ENCODE data around the gene EVI5L. TPM values are rescaled to one million over a fixed set of nuclear protein-coding genes. Genes with fewer than 3 reads are reported as not detected.
"Not testable (repeated sequence)": the region's sequence is repeated elsewhere in the genome, so short reads cannot be mapped to it uniquely, and the experiment has no call there.

The EVI5L gene
- total and polyA plus RNA-seq, 2 donors (not counting 3 experiments of a cell fraction or from before 2014, with no cell fraction given), result 11.9 to 13.5 TPM

DNA sequence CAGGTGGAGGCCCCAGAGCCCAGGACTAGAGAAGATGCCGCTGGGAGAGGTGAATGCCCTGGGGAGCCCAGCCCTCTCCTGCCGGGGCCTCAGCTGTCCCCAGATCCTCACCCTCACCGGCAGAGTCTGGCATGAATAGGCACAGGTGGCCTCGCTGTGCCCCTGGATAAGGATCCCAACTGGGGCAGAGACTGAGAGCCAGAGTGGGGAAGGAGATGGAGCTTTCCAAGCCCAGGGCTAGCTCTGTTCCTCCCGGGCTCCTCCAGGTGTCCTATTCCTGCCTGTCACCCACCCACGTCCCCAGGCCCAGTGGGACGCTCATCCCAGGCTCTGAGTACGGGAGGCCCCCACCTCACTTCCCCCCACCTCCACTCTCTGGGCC is 27.7 kb downstream of the EVI5L start:
- Histone ChIP-seq H4K20me1 (replicated peaks; ENCODE audit: control insufficient read depth, extremely low read depth, insufficient read depth, low read length) (no peaks in the 10 kb centered on the region), H3K9ac (replicated peaks; ENCODE audit: extremely low read depth, insufficient read depth, low read length) (no peak overlapping the region), H3K9me3 (replicated peaks; ENCODE audit: control insufficient read depth, insufficient read depth, low read length) (no peaks in the 10 kb centered on the region), H3K4me1 (ENCODE audit: control insufficient read depth, extremely low read depth, insufficient read depth, low read length) (no peaks in the 10 kb centered on the region), H2AFZ (ENCODE audit: low read depth, low read length) (no peak overlapping the region), H3K79me2 (ENCODE audit: control insufficient read depth, insufficient read depth, low read length) (no peaks in the 10 kb centered on the region), H3K4me2 (ENCODE audit: insufficient read depth, low read length) (no peak overlapping the region), H3K36me3 (ENCODE audit: control insufficient read depth in 2 of 2, extremely low read depth in 1 of 2, insufficient read depth in 2 of 2, low read length in 2 of 2) (no peaks in the 10 kb centered on the region), H3K9me1 (replicated peaks; ENCODE audit: control insufficient read depth, extremely low read depth, insufficient read depth, low read length) (no peaks in the 10 kb centered on the region), H3K4me3 (replicated peaks in 1 of 3; ENCODE audit: insufficient read depth in 1 of 3, low read depth in 1 of 3, low read length in 3 of 3) (no peak overlapping the region), H3K27me3 (ENCODE audit: control insufficient read depth in 2 of 2, insufficient read depth in 2 of 2, low read length in 2 of 2) (peaks cover 0 to 4% of the 10 kb centered on the region in 2 experiments), H3K27ac (ENCODE audit: insufficient read depth, low read depth, low read length) (no peak overlapping the region)
- intact Hi-C loops (cut with micrococcal nuclease) (no loop called here), dilution Hi-C loops (cut with MboI; ENCODE audit: extremely low pct_ligation_motif_present, low sequenced_read_pairs) (no loop called here)
- no TSS peak for BruUV-seq (replicated peaks)
- FAIRE-seq (no peak), DNase-seq (ENCODE audit: low read depth, low spot score) (no peak)
- TF ChIP-seq MYC (IDR thresholded peaks at IDR 0.05; ENCODE audit: low read depth, low read length) (no peak), POLR2A (IDR thresholded peaks at IDR 0.05; ENCODE audit: low read depth, low read length) (no peak)
- POLR2A ChIA-PET, result no interaction called here
- CTCF ChIA-PET, result interaction anchor here (0.9 to 1.5 kb wide), 2 partner anchors 12 to 46 kb away, joined by 3 to 6 read pairs; partner anchors contain the start of gene MAP2K7

DNA sequence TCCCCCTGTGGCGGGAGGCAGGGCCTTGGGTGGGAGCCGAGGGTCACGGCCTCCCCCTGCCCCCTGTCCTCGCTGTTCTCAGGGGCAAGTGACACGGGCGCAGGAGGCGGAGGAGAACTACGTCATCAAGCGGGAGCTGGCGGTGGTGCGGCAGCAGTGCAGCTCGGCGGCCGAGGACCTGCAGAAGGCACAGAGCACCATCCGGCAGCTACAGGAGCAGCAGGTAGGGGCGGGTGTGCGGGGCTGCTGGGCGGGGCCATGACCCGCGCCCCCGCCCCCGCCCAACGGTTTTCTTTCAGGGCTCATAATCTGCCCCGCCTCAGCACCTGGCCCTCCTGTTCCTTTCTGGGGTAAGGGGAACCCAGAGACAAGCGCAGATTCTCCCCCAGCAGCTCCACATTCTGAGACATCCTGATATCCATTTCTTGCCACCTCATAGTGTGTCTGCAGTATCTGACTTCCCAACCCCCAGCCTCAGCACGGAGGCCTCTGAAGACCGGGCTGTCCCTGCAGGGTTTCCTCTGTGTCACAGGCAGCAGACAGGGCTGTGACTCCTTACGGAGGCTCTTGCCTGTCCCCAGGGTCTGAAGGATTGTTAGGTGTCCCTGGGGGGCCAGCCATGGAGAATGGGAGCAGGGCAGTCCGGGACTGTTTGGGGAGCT is 28.2 kb downstream of the EVI5L start:
- POLR2A ChIA-PET, result no interaction called here
- FAIRE-seq (no peak), DNase-seq (ENCODE audit: low read depth, low spot score) (no peak)
- no TSS peak for BruUV-seq (replicated peaks)
- Histone ChIP-seq H3K36me3 (ENCODE audit: control insufficient read depth in 2 of 2, extremely low read depth in 1 of 2, insufficient read depth in 2 of 2, low read length in 2 of 2) (no peaks in the 10 kb centered on the region), H3K9ac (replicated peaks; ENCODE audit: extremely low read depth, insufficient read depth, low read length) (no peak overlapping the region), H3K4me1 (ENCODE audit: control insufficient read depth, extremely low read depth, insufficient read depth, low read length) (no peaks in the 10 kb centered on the region), H3K4me2 (ENCODE audit: insufficient read depth, low read length) (no peak overlapping the region), H3K9me3 (replicated peaks; ENCODE audit: control insufficient read depth, insufficient read depth, low read length) (no peaks in the 10 kb centered on the region), H3K9me1 (replicated peaks; ENCODE audit: control insufficient read depth, extremely low read depth, insufficient read depth, low read length) (no peaks in the 10 kb centered on the region), H3K4me3 (replicated peaks in 1 of 3; ENCODE audit: insufficient read depth in 1 of 3, low read depth in 1 of 3, low read length in 3 of 3) (no peak overlapping the region), H3K27me3 (ENCODE audit: control insufficient read depth in 2 of 2, insufficient read depth in 2 of 2, low read length in 2 of 2) (peaks cover 0 to 6% of the 10 kb centered on the region in 2 experiments), H3K79me2 (ENCODE audit: control insufficient read depth, insufficient read depth, low read length) (no peaks in the 10 kb centered on the region), H3K27ac (ENCODE audit: insufficient read depth, low read depth, low read length) (no peak overlapping the region), H4K20me1 (replicated peaks; ENCODE audit: control insufficient read depth, extremely low read depth, insufficient read depth, low read length) (no peaks in the 10 kb centered on the region), H2AFZ (ENCODE audit: low read depth, low read length) (no peak overlapping the region)
- CTCF ChIA-PET, result interaction anchor here (0.9 to 1.5 kb wide), 2 partner anchors 11 to 45 kb away, joined by 3 to 6 read pairs; partner anchors contain the start of gene MAP2K7
- TF ChIP-seq FOS (IDR thresholded peaks at IDR 0.05; ENCODE audit: borderline replicate concordance, insufficient read depth, low read length) (no peak), JUN (IDR thresholded peaks at IDR 0.05; ENCODE audit: borderline replicate concordance, insufficient read depth, insufficient read length, low read depth) (no peak)
- TF ChIP-seq, protein P1, sequence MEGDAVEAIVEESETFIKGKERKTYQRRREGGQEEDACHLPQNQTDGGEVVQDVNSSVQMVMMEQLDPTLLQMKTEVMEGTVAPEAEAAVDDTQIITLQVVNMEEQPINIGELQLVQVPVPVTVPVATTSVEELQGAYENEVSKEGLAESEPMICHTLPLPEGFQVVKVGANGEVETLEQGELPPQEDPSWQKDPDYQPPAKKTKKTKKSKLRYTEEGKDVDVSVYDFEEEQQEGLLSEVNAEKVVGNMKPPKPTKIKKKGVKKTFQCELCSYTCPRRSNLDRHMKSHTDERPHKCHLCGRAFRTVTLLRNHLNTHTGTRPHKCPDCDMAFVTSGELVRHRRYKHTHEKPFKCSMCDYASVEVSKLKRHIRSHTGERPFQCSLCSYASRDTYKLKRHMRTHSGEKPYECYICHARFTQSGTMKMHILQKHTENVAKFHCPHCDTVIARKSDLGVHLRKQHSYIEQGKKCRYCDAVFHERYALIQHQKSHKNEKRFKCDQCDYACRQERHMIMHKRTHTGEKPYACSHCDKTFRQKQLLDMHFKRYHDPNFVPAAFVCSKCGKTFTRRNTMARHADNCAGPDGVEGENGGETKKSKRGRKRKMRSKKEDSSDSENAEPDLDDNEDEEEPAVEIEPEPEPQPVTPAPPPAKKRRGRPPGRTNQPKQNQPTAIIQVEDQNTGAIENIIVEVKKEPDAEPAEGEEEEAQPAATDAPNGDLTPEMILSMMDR (IDR thresholded peaks at IDR 0.05; ENCODE audit: extremely low read depth in 1 of 2, insufficient read depth in 1 of 2, low read depth in 1 of 2, low read length in 2 of 2), result no peak
- dilution Hi-C loops (cut with MboI; ENCODE audit: extremely low pct_ligation_motif_present, low sequenced_read_pairs) (no loop called here), intact Hi-C loops (cut with micrococcal nuclease) (no loop called here)

DNA sequence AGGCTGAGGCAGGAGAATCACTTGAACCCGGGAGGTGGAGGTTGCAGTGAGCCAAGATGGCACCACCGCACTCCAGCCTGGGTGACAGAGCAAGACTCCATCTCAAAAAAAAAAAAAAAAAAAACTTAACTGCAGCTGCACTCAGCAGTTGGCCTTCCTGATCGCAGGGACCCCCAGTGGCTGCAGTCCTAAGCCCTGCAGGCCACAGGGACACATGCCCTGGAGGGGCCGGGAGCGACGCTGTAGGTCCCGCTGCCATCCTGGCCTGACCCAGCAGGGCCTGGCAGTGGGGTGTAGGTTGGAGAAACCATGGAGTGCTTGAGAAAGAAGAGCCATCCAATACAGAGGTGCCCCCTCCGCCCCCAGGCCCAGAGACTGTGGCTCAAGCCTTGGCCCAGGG is 29.1 kb downstream of the EVI5L start:
- H3K9ac ChIP-seq (replicated peaks; ENCODE audit: extremely low read depth, insufficient read depth, low read length); H3K27ac ChIP-seq (ENCODE audit: insufficient read depth, low read depth, low read length); BruUV-seq (replicated peaks); H3K4me2 ChIP-seq (ENCODE audit: insufficient read depth, low read length); dilution Hi-C loops (cut with MboI; ENCODE audit: extremely low pct_ligation_motif_present, low sequenced_read_pairs); H3K4me3 ChIP-seq (replicated peaks in 1 of 3; ENCODE audit: insufficient read depth in 1 of 3, low read depth in 1 of 3, low read length in 3 of 3); H3K79me2 ChIP-seq (ENCODE audit: control insufficient read depth, insufficient read depth, low read length); DNase-seq (ENCODE audit: low read depth, low spot score); H3K4me1 ChIP-seq (ENCODE audit: control insufficient read depth, extremely low read depth, insufficient read depth, low read length); H3K9me1 ChIP-seq (replicated peaks; ENCODE audit: control insufficient read depth, extremely low read depth, insufficient read depth, low read length); H2AFZ ChIP-seq (ENCODE audit: low read depth, low read length); intact Hi-C loops (cut with micrococcal nuclease); FAIRE-seq; H3K9me3 ChIP-seq (replicated peaks; ENCODE audit: control insufficient read depth, insufficient read depth, low read length); H3K36me3 ChIP-seq (ENCODE audit: control insufficient read depth in 2 of 2, extremely low read depth in 1 of 2, insufficient read depth in 2 of 2, low read length in 2 of 2); H4K20me1 ChIP-seq (replicated peaks; ENCODE audit: control insufficient read depth, extremely low read depth, insufficient read depth, low read length); POLR2A ChIA-PET: not testable (repeated sequence)
- CTCF ChIA-PET, result interaction anchor here (2.8 kb wide), 1 partner anchor 10 kb away, joined by 14 read pairs; no protein-coding TSS in a partner anchor
- peaks cover 4 to 14% of the 10 kb centered on the region in 2 experiments for H3K27me3 ChIP-seq (ENCODE audit: control insufficient read depth in 2 of 2, insufficient read depth in 2 of 2, low read length in 2 of 2)

Data from endothelial cell of umbilical vein (primary cell).